HG03469 (cell line): ENCODE results near the gene GLI3.
"Not testable (repeated sequence)": the region's sequence is repeated elsewhere in the genome, so short reads cannot be mapped to it uniquely, and the experiment has no call there.

Source experiments
- ATAC-seq: cut with Tn5 transposase; IDR thresholded peaks from one replicate; pipeline ENCODE4 v1.9.1; 2021; ENCODE audit warnings: mild to moderate bottlenecking, moderate library complexity, moderate number of reproducible peaks; ENCODE audit not compliant: unreplicated experiment

The GLI3 gene

DNA sequence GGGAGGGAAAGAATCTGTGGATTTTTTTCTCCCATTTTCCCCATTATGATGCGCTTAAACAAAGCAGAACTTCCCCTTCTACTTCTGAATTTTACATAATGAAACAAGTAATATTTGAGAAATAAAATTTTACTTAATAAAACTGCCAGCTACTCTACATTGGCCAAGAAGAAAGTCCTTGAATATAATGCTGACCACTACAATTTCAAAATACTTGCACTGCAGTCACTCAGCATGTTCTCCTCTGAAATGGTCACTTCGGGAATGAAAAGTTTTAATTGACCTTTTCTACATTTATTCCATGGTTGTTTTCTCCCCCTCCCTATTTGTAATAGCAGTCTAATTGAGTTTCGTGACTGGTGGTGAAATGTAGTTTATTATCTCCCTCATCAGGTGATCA is 23.9 kb downstream of the GLI3 start:
- no peak for ATAC-seq

DNA sequence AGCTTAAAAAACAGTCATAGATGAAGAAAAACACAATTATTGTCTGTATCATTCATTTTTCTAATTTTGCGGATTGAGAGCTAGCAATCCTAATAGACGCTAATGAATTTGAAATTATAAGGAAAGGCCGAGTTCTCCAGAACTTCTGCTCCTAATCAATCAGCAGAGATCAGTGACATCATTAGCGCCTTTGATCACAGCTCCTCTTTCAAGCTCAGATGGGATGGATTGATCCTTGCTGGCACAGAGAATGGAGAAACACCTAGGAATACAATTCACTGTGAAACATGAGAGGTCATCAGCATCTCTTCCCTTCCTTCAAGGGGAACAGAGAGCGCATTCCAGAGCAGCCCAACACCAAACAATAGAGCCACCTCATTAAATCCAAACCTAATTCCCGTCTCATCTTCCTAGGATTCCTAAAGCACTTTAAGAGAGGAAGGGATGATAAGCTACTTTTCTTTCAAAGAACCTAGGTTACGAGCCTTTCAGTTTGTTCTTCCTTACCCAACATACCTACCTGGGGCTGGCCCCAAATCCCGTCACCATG is 24.4 kb downstream of the GLI3 start:
- no peak for ATAC-seq

- no peak for ATAC-seq
These were observed 25.1 kb downstream of the GLI3 start for GRCh38 chr7:42211938-42212337.

DNA sequence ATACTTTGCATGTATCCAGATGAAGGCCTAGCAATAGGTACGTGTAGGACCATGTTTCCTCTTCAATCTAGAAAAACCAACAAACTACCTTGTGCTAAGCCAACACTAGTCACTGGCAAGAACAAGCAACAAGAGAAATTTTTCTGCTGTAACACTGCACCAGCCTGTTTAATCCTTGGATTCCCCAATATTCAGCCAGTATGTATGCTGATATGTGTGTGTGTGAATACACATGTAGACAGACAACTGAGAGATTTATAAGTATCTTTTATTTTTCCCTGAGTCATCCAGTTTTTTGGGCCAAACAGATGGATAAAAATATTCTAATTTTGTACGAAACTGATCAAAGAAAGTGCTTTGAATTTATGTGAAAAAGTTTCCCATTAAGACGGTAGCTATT is 26.2 kb downstream of the GLI3 start:
- no peak for ATAC-seq

DNA sequence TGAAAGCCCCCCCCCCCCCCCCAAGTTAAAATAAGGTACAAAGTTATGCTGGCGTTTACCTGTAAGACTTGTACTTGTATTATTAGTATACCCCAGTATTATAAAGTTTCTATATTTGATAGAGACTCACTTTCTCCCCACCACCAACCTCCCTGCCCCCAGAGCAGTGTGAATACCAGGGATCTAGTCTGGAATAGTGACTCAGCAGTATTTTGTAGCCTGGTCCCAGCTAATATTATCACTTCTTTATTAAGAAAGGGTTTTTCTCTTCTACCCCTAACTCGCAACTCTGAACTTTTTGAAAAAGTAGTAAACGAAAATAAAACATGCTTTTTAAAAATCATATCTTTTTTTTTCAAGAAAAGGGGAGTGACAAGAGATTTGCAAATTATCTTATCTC is 26.7 kb downstream of the GLI3 start:
- ATAC-seq = no peak

GRCh38 chr7:42209085-42209484 is 27.9 kb downstream of the GLI3 start:
- not testable (repeated sequence) for ATAC-seq

GRCh38 chr7:42208572-42208971 is 28.4 kb downstream of the GLI3 start:
- no peak for ATAC-seq

GRCh38 chr7:42207420-42207819 is 29.6 kb downstream of the GLI3 start:
- no peak for ATAC-seq

DNA sequence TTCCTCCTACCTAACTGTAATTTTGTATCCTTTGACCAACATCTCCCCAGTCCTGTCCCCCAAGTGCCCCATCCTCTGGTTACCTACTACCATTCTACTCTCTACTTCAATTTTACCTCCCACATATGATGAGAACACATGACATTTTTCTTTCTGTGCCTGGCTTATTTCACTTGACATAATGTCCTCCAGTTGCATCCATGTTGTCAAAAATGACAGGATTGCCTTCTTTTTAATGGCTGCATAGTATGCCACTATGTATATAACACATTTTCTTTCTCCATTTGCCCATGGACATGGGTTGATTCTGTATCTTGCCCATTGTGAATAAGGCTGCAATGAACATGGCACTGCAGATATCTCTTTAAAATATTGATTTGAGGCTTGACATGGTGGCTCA is 33.7 kb downstream of the GLI3 start:
- no peak for ATAC-seq

- ATAC-seq = no peak
These were observed 34.4 kb downstream of the GLI3 start for GRCh38 chr7:42202601-42203000.

DNA sequence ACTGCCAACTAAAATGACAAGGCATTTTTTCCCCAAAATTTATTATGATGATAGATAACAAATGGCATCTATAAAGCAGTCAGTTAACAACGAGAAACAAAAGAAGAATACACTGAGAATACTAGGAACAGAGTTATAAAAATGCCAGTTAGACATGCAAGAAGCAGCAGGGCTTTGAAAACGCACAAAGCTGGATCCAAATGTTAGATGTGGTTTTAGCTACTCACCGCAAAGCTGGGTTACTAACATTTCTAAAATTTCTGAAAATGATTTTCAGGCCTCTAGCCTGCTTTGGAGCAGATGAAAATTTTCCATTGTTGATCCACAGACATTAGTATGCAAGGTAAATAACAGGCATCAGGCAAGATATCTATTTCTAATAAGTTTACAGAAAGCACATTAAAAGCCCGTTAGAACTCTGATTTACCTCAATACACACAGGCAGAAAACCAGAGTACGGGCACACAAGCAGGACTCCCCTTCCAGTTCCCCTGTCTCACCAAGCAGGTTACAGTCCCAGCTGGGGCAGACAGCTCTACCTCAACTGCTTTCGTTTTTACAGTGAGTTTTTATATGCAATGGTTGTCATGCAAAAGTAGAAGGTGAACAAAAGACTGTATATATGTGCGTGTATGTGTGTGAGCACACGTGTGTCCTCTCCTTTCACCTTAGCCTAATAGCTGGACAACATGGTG is 37.9 kb downstream of the GLI3 start:
- no peak for ATAC-seq

GRCh38 chr7:42198296-42198695 is 38.7 kb downstream of the GLI3 start:
- ATAC-seq = no peak

DNA sequence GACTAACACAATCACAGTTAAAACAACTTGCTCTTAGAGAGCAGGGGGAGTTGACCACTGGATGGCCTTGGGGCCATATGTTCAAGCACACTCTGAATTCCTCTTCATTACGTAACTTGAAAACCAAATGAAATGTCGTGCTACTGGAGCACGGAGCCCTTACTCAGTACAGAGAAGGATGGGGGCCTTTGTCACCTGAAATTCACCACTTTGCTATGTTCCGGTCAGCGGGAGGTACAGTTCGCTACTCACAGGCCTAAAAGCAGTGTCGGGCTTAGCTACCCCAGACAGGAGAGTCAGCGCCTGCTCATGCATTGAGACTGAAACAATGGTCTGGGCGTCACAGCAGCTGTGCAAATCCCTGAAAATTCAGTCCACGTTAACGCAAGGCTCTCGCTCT is 39.6 kb downstream of the GLI3 start:
- ATAC-seq = no peak

GRCh38 chr7:42194238-42194637 is 42.8 kb downstream of the GLI3 start:
- ATAC-seq = no peak

DNA sequence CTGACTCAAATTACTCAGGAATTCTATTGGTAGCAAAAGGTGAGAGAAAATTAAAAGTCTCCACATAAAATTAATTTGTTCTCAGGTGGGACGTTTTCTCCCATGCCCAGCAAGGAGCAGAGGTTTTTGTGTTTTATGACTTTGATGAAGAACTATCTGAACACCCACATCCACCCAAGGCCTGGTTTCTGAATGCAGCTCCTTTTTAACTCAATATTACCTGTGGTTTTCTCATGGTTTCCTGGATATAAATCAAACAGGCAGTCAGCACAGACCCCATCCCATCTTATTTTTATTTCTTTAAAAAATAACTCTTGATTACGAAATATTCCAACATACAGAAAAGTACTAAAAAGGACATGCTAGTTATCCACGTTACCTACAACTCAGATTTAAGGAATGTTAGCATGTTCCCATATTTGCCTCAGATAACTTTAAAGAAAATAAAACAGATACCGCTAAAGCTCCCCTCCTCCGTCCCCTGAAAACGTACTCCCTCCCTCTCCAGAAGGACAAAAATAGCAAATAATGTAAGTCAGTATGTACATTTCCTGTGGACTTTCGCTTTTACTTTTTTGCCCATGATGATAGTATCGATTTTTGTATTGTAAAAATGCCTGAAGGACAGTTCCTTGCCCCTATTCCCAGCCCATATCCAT is 43.4 kb downstream of the GLI3 start:
- no peak for ATAC-seq

- ATAC-seq = no peak
These were observed 44.1 kb downstream of the GLI3 start for GRCh38 chr7:42192851-42193461.

DNA sequence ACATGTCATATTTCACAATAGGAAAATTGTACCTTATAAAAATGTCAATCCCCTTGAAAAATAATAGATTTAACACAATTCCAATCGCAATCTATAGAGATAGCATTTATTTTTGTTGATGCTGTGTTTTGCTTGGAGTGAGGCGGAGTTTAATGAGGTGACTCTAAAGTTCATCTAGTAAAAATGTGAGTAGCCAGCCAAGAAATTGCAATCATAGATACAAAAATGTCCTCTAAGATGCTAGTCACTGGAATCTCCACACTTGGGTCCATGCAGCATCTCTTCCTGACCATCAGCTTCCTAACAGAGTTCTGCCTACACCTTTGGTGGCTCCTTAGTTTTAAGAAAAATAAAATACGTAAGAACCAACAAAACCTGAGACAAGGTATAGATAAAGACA is 44.9 kb downstream of the GLI3 start:
- ATAC-seq = no peak

DNA sequence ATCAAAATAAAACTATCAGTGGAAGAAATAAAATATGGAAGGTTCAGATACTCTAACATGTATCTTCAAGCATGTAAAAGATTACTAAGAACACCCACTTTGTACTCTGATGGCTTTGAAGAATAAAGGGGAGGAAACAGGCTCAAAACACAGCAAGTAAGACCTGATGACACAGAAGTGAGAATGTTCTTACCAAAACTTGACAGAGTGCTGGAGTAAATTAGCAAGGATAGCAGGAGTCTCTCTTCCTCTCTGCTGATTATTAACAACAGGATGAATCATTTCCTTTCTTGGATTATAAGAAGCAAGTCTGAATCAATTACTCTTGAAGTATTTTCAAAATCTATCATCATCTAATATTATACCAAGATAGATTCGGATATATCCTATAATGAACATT is 47.5 kb downstream of the GLI3 start:
- ATAC-seq = no peak

DNA sequence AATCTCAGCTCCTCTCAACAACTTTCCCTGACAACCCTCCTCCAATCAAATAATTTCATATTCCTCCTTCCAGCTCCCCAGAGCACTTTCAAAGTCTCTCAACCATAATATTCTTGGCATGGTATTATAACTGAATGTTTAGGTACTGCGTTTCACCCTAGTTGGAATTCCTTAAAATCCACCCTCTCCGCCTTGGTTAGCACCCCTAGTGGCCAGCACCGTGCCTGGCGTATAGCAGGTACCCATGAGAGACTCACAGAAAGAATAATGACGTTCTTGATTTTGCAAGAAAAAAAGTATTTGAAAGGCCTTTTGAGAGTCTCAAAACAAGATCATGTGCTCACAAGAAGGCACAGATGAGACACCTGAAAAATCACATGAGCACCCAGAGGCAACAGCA is 50.9 kb downstream of the GLI3 start:
- ATAC-seq = no peak

DNA sequence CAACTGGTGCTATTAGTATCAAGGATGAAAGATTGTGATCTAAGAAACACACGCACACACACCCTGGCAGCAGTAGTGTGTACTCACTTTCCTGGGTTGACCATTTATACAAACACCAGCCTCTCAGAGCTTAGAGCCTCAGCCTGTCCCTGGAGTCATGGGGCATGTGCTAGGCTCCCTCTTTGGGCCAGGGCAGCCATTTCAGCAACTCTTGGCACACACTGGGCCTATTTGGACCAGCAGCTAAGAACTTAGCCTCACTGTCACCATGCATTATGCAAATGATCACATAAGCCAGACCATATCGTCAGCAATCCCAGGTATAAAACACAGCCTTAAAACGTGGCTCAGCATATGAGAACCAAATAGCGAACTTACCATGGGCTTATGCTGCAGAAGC is 51.3 kb downstream of the GLI3 start:
- no peak for ATAC-seq

- ATAC-seq = no peak
These were observed 53.5 kb downstream of the GLI3 start for GRCh38 chr7:42183547-42183946.

DNA sequence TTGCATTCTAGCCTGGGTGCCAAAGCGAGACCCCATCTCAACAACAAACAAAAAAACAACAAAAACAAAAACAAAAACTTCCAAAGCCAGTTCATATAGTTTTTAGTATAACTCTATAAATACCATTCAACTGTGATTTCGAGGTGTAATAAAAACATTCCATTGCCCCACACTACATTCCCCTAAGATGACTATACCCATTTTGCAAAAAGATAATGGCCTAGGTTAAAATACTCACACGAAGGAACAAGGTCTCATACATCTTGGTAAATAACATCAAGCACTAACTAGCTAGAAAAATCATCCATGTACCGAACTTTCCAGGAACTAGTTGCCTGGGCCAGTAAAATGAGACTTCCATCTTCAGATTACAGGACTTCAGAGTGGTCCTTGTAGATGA is 55.4 kb downstream of the GLI3 start:
- ATAC-seq = no peak
